EH (cell line): ENCODE measurements around the gene ACTL7A.

Experiments
- DNase-seq: peaks from one replicate; pipeline ENCODE4 v3.0.0-alpha.2; 2015; ENCODE audit warnings: low read depth

The ACTL7A gene

GRCh38 chr9:108850293-108850897 lies 11.7 kb upstream of the ACTL7A start:
- DNase-seq: peak; percentile 28

GRCh38 chr9:108851138-108851537 lies 10.9 kb upstream of the ACTL7A start:
- DNase-seq: no peak

GRCh38 chr9:108852079-108852478 lies 10.0 kb upstream of the ACTL7A start:
- DNase-seq: no peak

- no peak for DNase-seq
Measured at GRCh38 chr9:108854094-108854493, 8.0 kb upstream of the ACTL7A start.

GRCh38 chr9:108854641-108855528 lies 7.2 kb upstream of the ACTL7A start:
- no peak for DNase-seq

- DNase-seq: no peak
Measured at GRCh38 chr9:108855529-108855886, 6.6 kb upstream of the ACTL7A start.

- DNase-seq: no peak
Measured at GRCh38 chr9:108855888-108856287, 6.2 kb upstream of the ACTL7A start, which contains the start of gene ACTL7B. ACTL7B (minus strand) TSS chr9:108855986; CDS start chr9:108855930, 56 bp downstream.

GRCh38 chr9:108857572-108857971 lies 4.5 kb upstream of the ACTL7A start:
- no peak for DNase-seq

GRCh38 chr9:108859459-108860114 lies 2.5 kb upstream of the ACTL7A start:
- no peak for DNase-seq

GRCh38 chr9:108860354-108860753 lies 1.7 kb upstream of the ACTL7A start:
- no peak for DNase-seq

GRCh38 chr9:108860764-108861163 lies 1.3 kb upstream of the ACTL7A start:
- no peak for DNase-seq

GRCh38 chr9:108861464-108861863 lies 602 bp upstream of the ACTL7A start:
- no peak for DNase-seq

GRCh38 chr9:108863891-108864290 lies 1.8 kb downstream of the ACTL7A start:
- DNase-seq: no peak

- DNase-seq: no peak
Measured at GRCh38 chr9:108864446-108864845, 2.4 kb downstream of the ACTL7A start.

- DNase-seq: peak; percentile 6
Measured at GRCh38 chr9:108865037-108865436, 3.0 kb downstream of the ACTL7A start.

- no peak for DNase-seq
Measured at GRCh38 chr9:108866001-108866420, 3.9 kb downstream of the ACTL7A start.

- no peak for DNase-seq
Measured at GRCh38 chr9:108867116-108867515, 5.0 kb downstream of the ACTL7A start.

- DNase-seq: no peak
Measured at GRCh38 chr9:108867829-108868228, 5.8 kb downstream of the ACTL7A start.

GRCh38 chr9:108869092-108869725 lies 7.1 kb downstream of the ACTL7A start:
- DNase-seq: peak; percentile 45

GRCh38 chr9:108874058-108874788 lies 12.2 kb downstream of the ACTL7A start:
- no peak for DNase-seq

- DNase-seq: no peak
Measured at GRCh38 chr9:108876425-108876824, 14.4 kb downstream of the ACTL7A start.

- no peak for DNase-seq
Measured at GRCh38 chr9:108877524-108877923, 15.5 kb downstream of the ACTL7A start.
